ENCODE data around the gene KRT74. TPM values are rescaled to one million over a fixed set of nuclear protein-coding genes. Genes with fewer than 3 reads are reported as not detected.

Gene KRT74
- total and polyA plus RNA-seq, 10 of the 15 experiments (the other 5 are each of a cell fraction or from before 2014, with no cell fraction given): not detected

DNA sequence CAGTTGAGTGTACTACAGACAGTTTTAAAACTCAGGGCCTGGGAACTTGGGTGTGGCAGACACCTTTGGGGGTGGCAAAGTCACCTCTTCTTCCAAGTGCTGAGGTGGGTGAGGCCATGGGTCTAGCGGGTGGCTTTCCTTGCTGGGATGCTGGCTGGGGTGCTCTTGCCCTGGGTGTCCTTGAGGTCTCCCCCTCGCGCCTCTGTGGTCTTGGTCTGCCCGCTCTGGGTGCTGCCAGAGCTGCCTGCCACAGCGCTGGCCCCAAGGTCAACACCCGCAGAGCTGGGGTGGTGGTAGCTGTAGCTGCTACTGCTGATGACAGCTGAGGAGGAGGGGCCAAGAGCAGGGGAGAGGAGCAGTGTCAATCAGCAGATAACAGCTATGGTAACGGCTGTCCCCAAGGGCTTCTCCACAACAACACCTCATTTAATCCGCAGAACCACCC lies 6.8 kb downstream of the KRT74 start:
- RAD21 ChIA-PET (ENCODE audit: unreplicated experiment): no interaction called here
- CTCF ChIA-PET: interaction anchor here (1.2 kb wide), 1 partner anchor 8 kb away, joined by 3 read pairs; no protein-coding TSS in a partner anchor
- SMC1A ChIA-PET (ENCODE audit: uncharacterized antibody, unreplicated experiment): no interaction called here
- no peak overlapping the region for H3K4me2 ChIP-seq (ENCODE audit: control insufficient read depth, insufficient read depth)
- H3K4me1 ChIP-seq (ENCODE audit: control insufficient read depth, insufficient read depth, low read length): no peaks in the 10 kb centered on the region
- peaks cover 2 to 8% of the 10 kb centered on the region in 2 experiments; a peak in 3 of 4 replicates for H3K27me3 ChIP-seq (replicated peaks in 1 of 2; ENCODE audit: control insufficient read depth in 2 of 2, insufficient read depth in 2 of 2, low read length in 1 of 2)
- WGBS (ENCODE audit: insufficient coverage, insufficient replicate concordance, low lambda C conversion rate, missing lambda C conversion rate): 42% methylated on average over 8 of the region's 8 CpGs
- DNase-seq (ENCODE audit: low read depth, low spot score): no peak
- 0 out of 2 replicates have a peak, but pooled peaks cover 2% of the 10 kb centered on the region for H4K20me1 ChIP-seq (ENCODE audit: control insufficient read depth, insufficient read depth)
- no TSS peak for BruUV-seq (replicated peaks)
- no peak overlapping the region for H2AFZ ChIP-seq (ENCODE audit: control insufficient read depth, low read depth, low read length)
- in situ Hi-C loops (cut with MboI): no loop called here
- no peaks in the 10 kb centered on the region for H3K79me2 ChIP-seq (ENCODE audit: control insufficient read depth, insufficient read depth, low read length)
- H3K36me3 ChIP-seq (ENCODE audit: control insufficient read depth in 2 of 2, insufficient read depth in 2 of 2, low read length in 1 of 2): no peaks in the 10 kb centered on the region
- H3K9ac ChIP-seq (ENCODE audit: control insufficient read depth, insufficient read depth, low read length): no peak overlapping the region
- POLR2A ChIA-PET: no interaction called here
- H3K4me3 ChIP-seq: no peak overlapping the region
- FAIRE-seq: no peak
- TF ChIP-seq, protein P1, sequence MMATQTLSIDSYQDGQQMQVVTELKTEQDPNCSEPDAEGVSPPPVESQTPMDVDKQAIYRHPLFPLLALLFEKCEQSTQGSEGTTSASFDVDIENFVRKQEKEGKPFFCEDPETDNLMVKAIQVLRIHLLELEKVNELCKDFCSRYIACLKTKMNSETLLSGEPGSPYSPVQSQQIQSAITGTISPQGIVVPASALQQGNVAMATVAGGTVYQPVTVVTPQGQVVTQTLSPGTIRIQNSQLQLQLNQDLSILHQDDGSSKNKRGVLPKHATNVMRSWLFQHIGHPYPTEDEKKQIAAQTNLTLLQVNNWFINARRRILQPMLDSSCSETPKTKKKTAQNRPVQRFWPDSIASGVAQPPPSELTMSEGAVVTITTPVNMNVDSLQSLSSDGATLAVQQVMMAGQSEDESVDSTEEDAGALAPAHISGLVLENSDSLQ (IDR thresholded peaks at IDR 0.05): peak; percentile 67
- TF ChIP-seq SUZ12 (IDR thresholded peaks at IDR 0.05; ENCODE audit: unreplicated experiment): no peak
- TF ChIP-seq SRF (IDR thresholded peaks at IDR 0.05; ENCODE audit: low read depth in 2 of 2, low read length in 2 of 2): no peak
- intact Hi-C loops (cut with micrococcal nuclease; ENCODE audit: unreplicated experiment): no loop called here
- no peak overlapping the region for H3K27ac ChIP-seq (ENCODE audit: control insufficient read depth, insufficient read depth)
- no peak for ATAC-seq
- H3K9me3 ChIP-seq (replicated peaks; ENCODE audit: control insufficient read depth, insufficient read depth, low read length): no peaks in the 10 kb centered on the region

DNA sequence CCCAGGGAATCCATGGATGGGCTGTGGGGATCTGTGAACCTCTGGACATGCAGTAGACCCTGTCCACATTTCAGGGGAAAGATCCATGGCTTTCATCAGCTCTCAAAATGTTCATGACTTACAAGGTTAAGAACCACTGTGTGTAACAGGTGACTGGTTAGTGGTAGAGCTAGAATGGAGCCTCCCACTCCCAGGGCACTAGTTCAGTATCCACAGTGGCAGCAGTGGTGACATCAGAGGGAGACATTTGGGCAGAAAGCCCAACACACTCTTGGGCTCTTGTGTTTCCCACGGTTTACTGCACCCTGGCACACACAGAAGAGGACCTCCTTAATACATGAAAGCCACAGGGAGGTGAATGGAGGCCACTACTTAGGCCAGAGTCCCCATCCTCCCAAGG lies 9.1 kb downstream of the KRT74 start:
- Histone ChIP-seq H3K4me2 (ENCODE audit: control insufficient read depth, insufficient read depth) (no peak overlapping the region), H3K27me3 (replicated peaks in 1 of 2; ENCODE audit: control insufficient read depth in 2 of 2, insufficient read depth in 2 of 2, low read length in 1 of 2) (no peaks in the 10 kb centered on the region; a peak in 1 of 4 replicates), H3K4me3 (no peak overlapping the region), H2AFZ (ENCODE audit: control insufficient read depth, low read depth, low read length) (no peak overlapping the region), H3K9me3 (replicated peaks; ENCODE audit: control insufficient read depth, insufficient read depth, low read length) (no peaks in the 10 kb centered on the region), H3K79me2 (ENCODE audit: control insufficient read depth, insufficient read depth, low read length) (no peaks in the 10 kb centered on the region), H3K9ac (ENCODE audit: control insufficient read depth, insufficient read depth, low read length) (no peak overlapping the region), H3K27ac (ENCODE audit: control insufficient read depth, insufficient read depth) (no peak overlapping the region), H3K36me3 (ENCODE audit: control insufficient read depth in 2 of 2, insufficient read depth in 2 of 2, low read length in 1 of 2) (no peaks in the 10 kb centered on the region), H3K4me1 (ENCODE audit: control insufficient read depth, insufficient read depth, low read length) (no peaks in the 10 kb centered on the region), H4K20me1 (ENCODE audit: control insufficient read depth, insufficient read depth) (no peaks in the 10 kb centered on the region)
- ATAC-seq (no peak), FAIRE-seq (no peak), DNase-seq (ENCODE audit: low read depth, low spot score) (no peak)
- CTCF ChIA-PET: no interaction called here
- intact Hi-C loops (cut with micrococcal nuclease; ENCODE audit: unreplicated experiment) (no loop called here), in situ Hi-C loops (cut with MboI) (no loop called here)
- RAD21 ChIA-PET (ENCODE audit: unreplicated experiment): no interaction called here
- WGBS (ENCODE audit: insufficient coverage, insufficient replicate concordance, low lambda C conversion rate, missing lambda C conversion rate): 0% methylated on average over 1 of the region's 1 CpG
- TF ChIP-seq TARDBP (IDR thresholded peaks at IDR 0.05; ENCODE audit: borderline replicate concordance) (no peak), MEF2A (IDR thresholded peaks at IDR 0.05; ENCODE audit: insufficient read depth, low read depth, low read length) (no peak), MYC (IDR thresholded peaks at IDR 0.05; ENCODE audit: insufficient read depth, insufficient read length, insufficient replicate concordance, low read length, severe bottlenecking) (no peak)
- BruUV-seq (replicated peaks): no TSS peak
- POLR2A ChIA-PET: no interaction called here
- SMC1A ChIA-PET (ENCODE audit: uncharacterized antibody, unreplicated experiment): no interaction called here
